Measurements from ENCODE around the gene TNPO3.

The TNPO3 gene

DNA sequence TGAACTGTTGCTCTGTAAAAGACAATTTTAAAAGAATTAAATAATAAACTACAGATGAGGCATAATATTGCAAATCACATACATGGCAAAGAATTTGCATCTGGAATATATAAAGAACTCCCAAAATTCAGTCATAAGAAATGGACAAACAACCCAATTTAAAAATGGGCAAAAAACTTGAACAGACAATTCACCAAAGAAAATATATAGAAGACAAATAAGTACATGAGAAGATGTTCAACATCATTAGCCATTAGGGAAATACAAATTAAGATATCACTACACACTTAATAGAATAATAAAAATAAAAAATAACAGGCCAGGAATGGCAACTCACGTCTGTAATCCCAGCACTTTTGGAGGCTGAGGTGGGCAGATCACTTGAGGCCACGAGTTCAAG, 22.0 kb upstream of the TNPO3 start:
- TF ChIP-seq, protein P1, sequence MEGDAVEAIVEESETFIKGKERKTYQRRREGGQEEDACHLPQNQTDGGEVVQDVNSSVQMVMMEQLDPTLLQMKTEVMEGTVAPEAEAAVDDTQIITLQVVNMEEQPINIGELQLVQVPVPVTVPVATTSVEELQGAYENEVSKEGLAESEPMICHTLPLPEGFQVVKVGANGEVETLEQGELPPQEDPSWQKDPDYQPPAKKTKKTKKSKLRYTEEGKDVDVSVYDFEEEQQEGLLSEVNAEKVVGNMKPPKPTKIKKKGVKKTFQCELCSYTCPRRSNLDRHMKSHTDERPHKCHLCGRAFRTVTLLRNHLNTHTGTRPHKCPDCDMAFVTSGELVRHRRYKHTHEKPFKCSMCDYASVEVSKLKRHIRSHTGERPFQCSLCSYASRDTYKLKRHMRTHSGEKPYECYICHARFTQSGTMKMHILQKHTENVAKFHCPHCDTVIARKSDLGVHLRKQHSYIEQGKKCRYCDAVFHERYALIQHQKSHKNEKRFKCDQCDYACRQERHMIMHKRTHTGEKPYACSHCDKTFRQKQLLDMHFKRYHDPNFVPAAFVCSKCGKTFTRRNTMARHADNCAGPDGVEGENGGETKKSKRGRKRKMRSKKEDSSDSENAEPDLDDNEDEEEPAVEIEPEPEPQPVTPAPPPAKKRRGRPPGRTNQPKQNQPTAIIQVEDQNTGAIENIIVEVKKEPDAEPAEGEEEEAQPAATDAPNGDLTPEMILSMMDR (conservative IDR thresholded peaks at IDR 0.05): no peak
- H3K27ac ChIP-seq: no peak overlapping the region

GRCh38 chr7:129074994-129075393, 20.1 kb upstream of the TNPO3 start:
- TF ChIP-seq, protein P1 (conservative IDR thresholded peaks at IDR 0.05): no peak
- H3K27ac ChIP-seq: no peak overlapping the region

GRCh38 chr7:129074361-129074871, 19.5 kb upstream of the TNPO3 start:
- TF ChIP-seq, protein P1 (conservative IDR thresholded peaks at IDR 0.05): no peak
- H3K27ac ChIP-seq: no peak overlapping the region

DNA sequence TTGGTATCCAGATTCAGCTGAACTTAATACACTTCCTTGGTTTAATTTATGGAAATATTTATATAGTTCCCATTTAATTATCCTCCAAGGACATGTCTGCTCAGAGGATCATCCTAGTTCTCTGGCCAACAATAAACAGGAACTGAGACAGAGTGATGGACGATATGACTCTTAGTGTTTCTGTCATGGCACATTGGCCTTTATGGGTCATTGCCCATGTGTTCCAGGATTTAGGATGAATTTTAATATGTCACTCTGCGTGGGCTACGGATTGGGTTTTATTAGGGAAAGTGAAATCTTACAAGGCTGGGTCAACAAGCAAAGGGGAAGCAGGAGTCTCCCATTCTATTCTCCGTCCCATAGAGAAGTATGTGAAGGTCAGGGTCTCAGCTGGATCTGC, 18.8 kb upstream of the TNPO3 start:
- TF ChIP-seq, protein P1 (conservative IDR thresholded peaks at IDR 0.05): no peak
- H3K27ac ChIP-seq: no peak overlapping the region

- H3K27ac ChIP-seq: no peak overlapping the region
- TF ChIP-seq, protein P1 (conservative IDR thresholded peaks at IDR 0.05): no peak
Observed at GRCh38 chr7:129073204-129073603, 18.3 kb upstream of the TNPO3 start.

DNA sequence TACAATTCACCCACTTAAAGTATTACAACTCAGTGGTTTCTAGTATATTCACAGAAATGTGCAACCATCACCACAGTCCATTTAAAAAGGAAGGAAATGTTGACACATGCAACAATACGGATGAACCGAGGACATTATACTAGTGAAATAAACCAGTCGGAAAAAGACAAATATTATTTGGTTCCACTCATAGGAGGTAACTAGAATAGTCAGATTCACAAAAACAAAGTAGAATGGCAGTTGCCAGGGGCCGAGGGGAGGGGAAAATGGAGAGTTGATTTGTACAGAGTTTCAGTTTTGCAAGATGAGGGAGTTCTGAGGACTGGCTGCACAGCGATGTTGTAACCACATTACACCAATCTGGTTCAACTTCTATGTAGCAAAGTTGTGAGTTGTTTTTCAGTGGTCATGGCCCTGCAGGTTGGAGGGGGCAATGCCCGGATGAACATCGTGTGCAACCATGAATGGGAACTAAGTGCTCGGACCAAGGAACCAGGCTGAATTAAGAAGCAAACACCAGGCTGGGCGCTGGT, 17.6 kb upstream of the TNPO3 start:
- H3K27ac ChIP-seq: no peak overlapping the region
- TF ChIP-seq, protein P1 (conservative IDR thresholded peaks at IDR 0.05): no peak

DNA sequence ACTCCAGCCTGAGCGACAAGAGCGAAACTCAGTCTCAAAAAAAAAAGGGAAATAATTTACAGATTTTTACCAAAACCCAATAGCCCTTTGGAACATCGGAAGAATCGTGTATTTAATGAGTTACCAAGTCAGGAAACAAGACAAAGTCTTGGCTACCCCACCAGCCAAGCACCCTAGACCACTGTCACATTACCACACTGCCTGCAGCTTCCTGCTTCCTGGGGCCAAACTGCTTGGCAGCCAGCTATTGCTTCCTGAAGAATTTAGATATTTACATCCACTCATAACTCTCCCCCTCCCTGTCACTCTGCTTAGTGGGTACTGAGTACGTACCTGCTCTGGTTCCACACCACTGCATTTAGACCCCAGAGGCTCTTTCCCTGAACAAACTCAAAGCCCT, 14.1 kb upstream of the TNPO3 start:
- H3K27ac ChIP-seq: peak overlapping the region; percentile 24; the same call in 1 of the 2 replicates
- TF ChIP-seq, protein P1 (conservative IDR thresholded peaks at IDR 0.05): no peak

Measured in VCaP (cell line).